ENCODE results near the gene NDUFV1.

DNA sequence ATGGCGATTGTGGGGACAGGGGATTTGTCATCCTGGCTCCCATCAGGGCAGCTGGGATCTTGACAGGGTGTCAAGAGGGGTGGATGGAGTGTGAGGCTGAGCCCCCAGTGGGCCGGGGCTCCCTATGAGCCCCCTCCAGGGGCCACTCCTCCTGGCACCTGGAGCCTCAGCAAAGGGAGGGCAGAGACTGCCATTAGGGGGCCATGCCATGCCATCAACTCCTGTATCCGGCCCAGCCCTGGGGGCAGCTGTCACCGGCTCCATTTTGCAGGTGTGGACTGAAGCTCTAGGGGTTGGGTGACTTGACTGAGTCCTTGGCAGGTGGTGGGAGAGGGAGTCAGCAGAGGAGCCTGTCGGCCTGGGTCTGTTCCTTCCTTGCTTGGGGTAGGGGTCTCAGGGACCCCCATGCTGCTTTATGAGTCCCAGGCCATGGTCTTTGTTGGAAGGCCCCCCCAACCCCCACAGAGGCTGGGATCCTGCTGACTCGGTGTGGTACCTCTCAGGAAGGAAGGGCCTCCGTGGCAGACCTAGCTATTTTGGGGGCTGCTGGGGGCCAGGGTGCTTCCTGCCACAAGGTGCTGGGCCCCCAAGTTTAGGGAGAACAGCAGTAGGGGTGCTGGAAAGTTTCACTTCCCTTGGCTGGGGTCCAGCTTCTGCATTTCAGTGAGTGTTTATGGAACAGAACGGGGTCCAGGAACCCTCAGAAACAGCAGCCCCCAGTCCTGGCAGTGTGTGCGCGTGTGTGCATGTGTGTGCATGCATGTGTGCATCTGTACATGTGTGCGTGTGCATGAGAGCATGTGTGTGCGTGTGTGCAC, 42.3 kb downstream of the NDUFV1 start:
- TF ChIP-seq GATA2 (IDR thresholded peaks at IDR 0.05; ENCODE audit: low read depth, low read length) (no peak), GATA3 (IDR thresholded peaks at IDR 0.05; ENCODE audit: low read depth, low read length) (no peak)

Measured in SH-SY5Y (cell line).